HG03342 (cell line): ENCODE results near the gene RIMKLA.

Experiments
- ATAC-seq: cut with Tn5 transposase; IDR thresholded peaks from one replicate; pipeline ENCODE4 v1.9.1; 2021; ENCODE audit warnings: mild to moderate bottlenecking, moderate library complexity; ENCODE audit not compliant: unreplicated experiment

RIMKLA gene

DNA sequence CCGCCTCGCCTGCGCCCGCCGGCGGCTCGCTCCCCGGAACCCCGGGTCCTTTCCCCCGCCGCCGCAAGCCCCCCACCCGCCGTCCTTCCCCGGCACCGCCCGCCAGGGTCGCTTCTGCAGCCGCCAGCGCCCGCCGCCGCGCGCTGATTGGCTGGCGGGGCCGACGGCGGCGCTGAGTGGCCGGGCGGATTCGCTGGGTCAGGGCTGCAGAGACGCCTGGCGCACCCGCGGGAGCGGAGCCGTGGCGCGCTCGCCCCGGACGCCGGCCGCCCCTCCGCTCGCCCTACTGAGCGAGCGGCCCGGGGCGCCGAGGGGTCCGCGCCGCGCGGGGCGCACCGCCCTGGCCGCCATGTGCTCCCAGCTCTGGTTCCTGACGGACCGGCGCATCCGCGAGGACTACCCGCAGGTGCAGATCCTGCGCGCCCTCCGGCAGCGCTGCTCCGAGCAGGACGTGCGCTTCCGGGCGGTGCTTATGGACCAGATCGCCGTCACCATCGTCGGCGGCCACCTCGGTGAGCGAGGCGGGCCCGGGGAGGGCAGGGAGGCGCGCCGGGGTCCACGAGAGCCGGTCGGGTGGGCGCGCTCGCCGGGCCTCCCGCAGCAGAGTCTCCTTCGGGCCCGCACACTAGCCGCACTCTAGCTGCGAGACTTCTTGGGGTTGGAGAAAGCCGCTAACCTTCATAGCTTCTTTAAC lies at the start of gene RIMKLA:
Gene RIMKLA, plus strand, starts transcription at position 207 of the 694 bp plus-strand sequence. Its CDS starts 143 bp downstream, at position 350.
- peak; percentile 89 for ATAC-seq

GRCh38 chr1:42332877-42333276 lies 47.7 kb upstream of the RIMKLA start:
- ATAC-seq, result no peak

GRCh38 chr1:42333662-42334239 lies 46.8 kb upstream of the RIMKLA start:
- ATAC-seq, result no peak

DNA sequence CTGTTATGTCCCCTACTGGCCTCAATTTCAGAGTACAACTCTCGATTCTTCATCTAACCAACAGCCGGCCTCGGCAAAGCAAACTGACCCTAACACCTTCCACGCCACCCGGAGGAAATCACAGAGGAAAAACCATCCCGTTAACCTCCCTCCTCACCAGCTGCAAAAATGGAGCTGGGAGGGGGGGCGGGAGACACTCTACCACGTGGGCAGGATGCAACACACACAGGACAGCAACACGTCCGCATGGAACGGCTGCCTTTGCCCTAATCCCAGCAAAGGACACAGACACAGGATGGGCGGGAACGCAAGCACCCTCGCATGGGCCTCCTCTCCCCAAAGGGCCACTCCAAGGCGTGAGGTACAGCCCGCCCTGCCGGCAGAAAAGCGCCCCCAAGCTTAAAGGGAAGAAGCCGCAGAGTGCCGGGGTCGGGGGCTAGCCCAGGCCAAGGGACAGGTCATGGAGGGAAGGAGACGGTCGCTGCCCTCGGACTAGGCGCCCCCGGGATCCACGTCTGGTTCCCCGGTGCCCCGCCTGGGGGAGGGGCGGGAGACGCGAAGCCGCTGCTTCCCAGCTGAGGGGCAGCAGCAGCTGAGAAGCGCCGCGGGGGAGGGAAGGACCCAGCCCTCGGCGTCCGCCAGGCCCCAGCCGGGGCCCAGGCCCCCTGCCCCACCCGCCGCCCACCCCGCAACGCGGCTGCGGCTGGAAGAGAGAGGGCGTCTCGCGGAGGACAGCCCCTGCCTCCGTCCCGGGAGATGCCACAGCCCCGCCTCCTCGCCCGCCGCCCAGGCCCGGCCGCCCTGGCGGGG lies 46.1 kb upstream of the RIMKLA start:
- ATAC-seq, result peak; percentile 50

DNA sequence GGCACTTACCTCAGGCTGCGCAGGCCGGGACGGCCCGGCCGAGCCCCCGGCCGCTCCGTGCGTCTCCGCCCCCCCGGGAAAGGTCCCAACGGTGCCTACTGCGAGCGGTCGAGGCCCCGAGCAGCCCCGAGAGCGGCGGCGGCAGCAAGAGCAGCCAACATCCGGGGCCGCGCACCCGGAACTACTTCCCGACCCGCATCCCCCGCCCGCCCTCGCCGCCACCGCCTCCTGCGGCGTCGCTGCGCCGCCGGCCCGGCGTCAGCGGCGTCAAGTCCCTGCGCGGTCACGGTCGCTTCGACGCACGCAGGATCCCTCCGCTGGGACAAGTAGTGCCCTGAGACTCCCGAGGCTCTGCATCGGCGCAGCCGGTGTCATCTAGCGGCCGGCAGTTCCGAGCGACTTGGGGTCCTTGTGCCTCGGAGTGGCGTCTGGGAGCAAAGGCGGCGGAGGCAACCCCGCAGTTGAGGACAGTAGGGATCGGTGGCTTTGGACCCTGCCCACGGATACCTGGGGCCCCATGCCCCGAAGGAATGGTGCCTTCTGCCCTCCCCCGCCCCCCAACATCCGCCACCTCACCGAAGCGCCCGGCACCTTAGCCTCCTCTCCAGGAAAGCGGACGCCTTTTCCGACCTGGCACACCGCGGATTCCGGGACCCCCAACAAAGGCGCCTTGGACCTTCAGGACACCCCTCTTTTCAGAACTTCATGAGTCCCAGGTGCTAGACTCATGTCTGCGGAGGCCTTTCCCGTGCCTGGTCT lies 45.4 kb upstream of the RIMKLA start, which contains the start of gene FOXJ3:
Gene FOXJ3, minus strand, starts transcription at position 186 of the 759 bp plus-strand sequence. CDS start 24,142 bp downstream, outside the sequence.
- peak; percentile 73 for ATAC-seq

DNA sequence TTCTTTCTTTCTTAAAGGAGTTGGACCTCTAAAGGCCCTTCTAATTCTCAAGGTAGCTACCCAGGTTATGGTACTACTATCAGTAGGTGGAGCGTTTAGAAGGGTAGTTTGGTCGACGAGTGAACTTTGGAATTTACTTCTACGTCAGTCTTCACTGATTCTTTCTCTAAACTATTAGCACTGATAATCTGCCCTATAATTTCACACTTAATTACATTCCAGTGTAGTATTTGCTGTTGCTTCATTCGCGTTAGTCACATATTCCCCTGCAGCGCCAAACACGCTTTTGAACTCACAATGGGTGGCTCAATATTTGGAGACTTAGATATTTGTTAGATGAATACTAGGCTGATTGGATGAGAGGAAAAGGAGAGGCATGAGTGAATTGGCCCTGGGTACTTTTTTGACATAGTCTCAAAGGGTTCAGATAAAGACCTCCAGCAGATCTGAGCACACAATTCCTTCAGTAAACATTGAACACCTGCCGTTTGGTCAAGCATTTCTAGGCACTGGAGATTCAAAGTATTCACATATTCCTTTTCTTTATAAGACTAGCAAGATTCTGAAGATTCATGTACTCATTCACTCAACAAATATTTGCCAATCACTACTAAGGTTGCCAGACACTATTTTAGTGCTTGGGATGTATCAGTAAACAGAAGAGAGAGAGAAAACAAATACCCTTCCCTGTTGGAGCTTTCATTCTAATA lies 44.6 kb upstream of the RIMKLA start:
- ATAC-seq, result peak; percentile 1

GRCh38 chr1:42336978-42337377 lies 43.6 kb upstream of the RIMKLA start:
- no peak for ATAC-seq

DNA sequence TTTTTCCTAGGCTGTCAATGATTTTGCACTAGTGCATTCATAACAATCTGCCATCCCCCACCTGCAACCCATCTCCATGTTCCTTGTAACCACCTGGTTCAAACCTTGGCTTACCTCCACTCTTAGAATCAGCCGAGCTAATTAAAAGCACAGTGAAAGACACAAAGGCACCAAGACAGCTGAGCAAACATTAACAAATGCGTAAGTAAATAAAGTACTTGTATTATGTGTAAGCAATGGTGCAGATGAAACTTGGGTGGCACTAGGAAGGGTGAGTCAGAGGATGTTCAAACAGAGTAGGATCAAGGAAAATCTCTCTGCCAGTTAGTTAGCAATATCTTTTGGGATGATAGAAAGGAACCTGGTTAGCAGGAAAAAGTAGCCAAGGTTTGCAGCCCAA lies 40.5 kb upstream of the RIMKLA start:
- no peak for ATAC-seq

- no peak for ATAC-seq
These were observed 39.7 kb upstream of the RIMKLA start for GRCh38 chr1:42340901-42341300.

- ATAC-seq, result no peak
These were observed 37.5 kb upstream of the RIMKLA start for GRCh38 chr1:42343049-42343448.

- ATAC-seq, result no peak
These were observed 32.1 kb upstream of the RIMKLA start for GRCh38 chr1:42348498-42348897.

DNA sequence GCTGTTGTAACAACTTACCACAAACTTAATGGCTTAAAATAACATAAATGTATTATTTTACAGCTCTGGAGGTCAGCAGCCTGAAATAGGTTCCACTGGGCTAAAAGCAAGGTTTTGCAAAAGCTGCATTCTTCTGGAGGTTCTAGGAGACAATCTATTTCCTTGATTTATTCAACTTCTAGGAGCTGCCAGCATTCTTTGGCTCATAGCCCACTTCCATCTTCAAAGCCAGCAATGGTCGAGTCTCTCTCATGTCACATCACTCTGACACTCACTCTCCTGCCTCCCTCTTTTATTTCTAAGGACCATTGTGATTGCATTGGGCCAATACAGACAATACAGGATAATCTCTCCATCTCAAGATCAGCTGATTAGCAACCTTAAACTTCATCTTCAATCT lies 30.5 kb upstream of the RIMKLA start:
- no peak for ATAC-seq

GRCh38 chr1:42358791-42359190 lies 21.8 kb upstream of the RIMKLA start:
- no peak for ATAC-seq

DNA sequence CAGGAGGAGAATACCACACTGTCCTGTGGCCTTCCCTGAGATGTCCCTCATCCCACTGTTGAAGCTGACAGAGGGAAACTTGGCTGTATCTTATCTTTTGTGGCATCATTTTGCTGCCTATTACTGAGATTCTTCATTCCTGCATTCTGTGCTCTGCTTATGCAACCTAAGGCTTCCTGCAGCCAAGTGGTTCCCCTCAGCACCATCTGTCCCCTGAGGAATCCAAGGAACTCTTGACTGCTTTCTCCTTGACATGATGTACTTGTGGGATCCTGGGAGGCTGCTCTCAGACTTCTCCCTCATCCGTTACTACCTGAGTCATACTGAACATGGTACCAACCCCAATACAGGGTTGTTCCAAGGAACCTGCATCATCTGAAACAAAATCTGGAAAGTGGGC lies 21.1 kb upstream of the RIMKLA start:
- ATAC-seq, result no peak

DNA sequence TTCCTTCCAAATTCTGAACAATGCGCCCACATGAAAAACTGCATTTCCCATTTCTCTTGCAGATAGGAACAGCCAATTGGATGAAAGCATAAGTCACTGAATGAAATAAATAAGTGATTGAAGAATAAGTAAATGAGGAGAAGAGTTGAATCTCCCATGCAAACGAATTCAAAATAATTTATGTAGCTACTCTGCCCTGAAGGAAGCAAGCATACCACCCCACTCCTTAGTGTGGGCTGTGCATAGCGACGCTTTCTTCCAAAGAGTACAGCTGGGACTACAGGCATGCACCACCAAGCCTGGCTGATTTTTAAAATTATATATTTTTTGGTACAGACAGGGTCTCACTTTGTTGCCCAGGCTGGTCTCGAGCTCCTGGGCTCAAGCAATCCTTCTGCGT lies 16.5 kb upstream of the RIMKLA start:
- no peak for ATAC-seq

- ATAC-seq, result no peak
These were observed 16.1 kb upstream of the RIMKLA start for GRCh38 chr1:42364542-42364941.

DNA sequence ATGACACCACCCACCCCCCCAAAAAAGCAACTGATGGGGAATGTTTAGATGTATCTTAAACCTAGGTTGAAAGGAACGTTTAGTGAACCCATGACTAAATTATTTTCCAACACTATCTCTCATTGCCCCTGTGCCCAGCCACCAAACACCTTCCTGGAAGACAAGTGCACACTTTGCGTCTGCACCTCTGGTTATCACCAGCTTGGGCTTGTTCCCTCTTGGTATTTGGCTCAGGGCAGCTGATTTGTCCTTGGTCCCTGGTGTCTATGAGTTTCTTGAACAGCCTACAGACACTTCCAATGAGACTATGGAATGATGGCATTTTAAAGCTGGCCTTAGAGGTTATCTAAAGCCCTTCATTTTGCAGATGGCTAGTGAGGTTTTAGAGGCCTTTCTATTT lies 15.5 kb upstream of the RIMKLA start:
- no peak for ATAC-seq

DNA sequence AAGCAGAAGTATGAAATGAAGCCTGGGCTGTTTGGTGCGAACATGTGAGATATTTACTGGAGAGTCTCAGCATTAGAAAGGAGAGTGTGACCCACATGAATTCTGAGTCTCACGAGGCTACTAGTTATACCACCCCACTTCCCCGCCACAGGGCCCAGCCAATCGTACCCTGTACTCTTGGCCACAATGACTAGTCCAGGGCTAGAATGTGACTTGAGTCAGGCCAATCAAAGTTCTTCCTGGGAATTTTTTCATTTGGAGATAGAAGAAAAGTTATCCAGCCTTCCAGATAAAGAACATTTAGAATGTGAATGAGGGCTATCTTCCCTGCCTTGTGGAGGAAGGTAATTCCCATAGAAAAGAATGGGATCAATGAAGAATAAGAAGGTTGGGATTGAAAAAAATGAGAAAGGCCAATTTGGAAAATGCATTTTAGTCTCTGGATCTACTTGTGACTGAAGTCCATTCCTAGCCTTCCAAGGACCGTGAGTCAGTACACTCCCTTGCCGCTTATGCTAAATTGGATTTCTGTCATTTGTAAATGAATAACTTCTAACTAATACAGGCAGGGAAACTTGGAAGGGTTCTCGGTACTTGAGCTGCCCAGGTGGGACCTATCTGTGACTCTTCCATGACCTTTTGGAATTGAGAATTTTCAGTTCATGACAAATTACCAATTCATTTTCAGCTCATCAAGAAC lies 12.3 kb upstream of the RIMKLA start:
- ATAC-seq, result no peak

DNA sequence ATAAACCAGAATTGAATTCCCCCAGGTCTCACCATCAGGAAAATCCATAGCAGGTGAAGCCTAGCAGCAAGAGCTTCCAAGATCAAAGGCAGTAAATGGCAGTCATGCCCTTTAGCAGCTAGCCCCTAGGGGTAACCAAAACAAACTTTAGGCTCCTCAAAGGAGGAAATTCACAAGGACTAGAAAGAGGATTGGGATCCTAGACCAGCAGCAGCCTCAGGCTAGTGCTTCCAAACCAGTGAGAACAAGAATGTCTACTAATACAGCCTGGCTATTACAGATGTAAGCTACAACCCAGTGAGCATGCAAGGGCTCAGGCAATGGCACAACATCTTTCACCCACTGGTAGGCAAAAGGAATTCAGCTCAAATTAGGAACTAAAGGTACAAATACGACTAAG lies 11.1 kb upstream of the RIMKLA start:
- no peak for ATAC-seq
